ENCODE data around the gene CIAO2A.

DNA sequence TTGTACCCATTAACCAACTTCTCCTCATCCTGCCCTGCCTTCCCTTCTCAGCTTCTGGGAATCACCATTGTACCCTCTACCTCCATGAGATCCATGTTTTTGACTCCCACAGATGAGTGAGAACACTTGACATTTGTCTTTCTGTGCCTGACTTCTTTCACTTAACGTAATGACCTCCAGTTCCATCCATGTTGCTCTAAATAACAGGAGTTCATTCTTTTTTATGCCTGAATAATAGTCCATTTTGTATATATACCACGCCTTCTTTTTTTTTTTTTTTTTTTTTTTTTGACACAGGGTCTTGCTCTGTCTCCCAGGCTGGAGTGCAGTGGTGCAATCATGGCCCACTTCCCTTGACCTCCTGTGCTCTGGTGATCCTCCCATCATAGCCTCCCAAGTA lies 8.9 kb upstream of the CIAO2A start:
- TF ChIP-seq, protein P1, sequence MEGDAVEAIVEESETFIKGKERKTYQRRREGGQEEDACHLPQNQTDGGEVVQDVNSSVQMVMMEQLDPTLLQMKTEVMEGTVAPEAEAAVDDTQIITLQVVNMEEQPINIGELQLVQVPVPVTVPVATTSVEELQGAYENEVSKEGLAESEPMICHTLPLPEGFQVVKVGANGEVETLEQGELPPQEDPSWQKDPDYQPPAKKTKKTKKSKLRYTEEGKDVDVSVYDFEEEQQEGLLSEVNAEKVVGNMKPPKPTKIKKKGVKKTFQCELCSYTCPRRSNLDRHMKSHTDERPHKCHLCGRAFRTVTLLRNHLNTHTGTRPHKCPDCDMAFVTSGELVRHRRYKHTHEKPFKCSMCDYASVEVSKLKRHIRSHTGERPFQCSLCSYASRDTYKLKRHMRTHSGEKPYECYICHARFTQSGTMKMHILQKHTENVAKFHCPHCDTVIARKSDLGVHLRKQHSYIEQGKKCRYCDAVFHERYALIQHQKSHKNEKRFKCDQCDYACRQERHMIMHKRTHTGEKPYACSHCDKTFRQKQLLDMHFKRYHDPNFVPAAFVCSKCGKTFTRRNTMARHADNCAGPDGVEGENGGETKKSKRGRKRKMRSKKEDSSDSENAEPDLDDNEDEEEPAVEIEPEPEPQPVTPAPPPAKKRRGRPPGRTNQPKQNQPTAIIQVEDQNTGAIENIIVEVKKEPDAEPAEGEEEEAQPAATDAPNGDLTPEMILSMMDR (IDR thresholded peaks at IDR 0.05; ENCODE audit: insufficient read depth, low read length) = no peak
- no peak for TF ChIP-seq POLR2AphosphoS5 (IDR thresholded peaks at IDR 0.05; ENCODE audit: low read depth)
- no peak for TF ChIP-seq GABPA (IDR thresholded peaks at IDR 0.05; ENCODE audit: low read depth)
- TF ChIP-seq SPI1 (IDR thresholded peaks at IDR 0.05; ENCODE audit: borderline replicate concordance, low read depth) = no peak
